DOHH2 (cell line): ENCODE measurements around the gene P4HTM.

Source experiments
- CTCF ChIP-seq: fragments of 200-600 bp; sonication (generic); IDR thresholded peaks from one replicate; pipeline ENCODE4 v1.5.1; 2014; ENCODE audit warnings: antibody characterized with exemption, mild to moderate bottlenecking, low read depth, low read length; ENCODE audit not compliant: poor library complexity, severe bottlenecking
- EZH2phosphoT487 ChIP-seq: fragments of 200-600 bp; sonication (generic); IDR thresholded peaks from 2 replicates; pipeline ENCODE4 v1.6.1; 2017; ENCODE audit warnings: borderline replicate concordance, mild to moderate bottlenecking, antibody characterized with exemption, low read length, moderate library complexity, mixed read lengths

GRCh38 chr3:48945891-48946549, 44.0 kb upstream of the P4HTM start:
- TF ChIP-seq CTCF (no peak), EZH2phosphoT487 (no peak)
